HepG2 (cell line): ENCODE data around the gene ATP5MK. TPM values are rescaled to one million over a fixed set of nuclear protein-coding genes. Genes with fewer than 3 reads are reported as not detected.

Source experiments
- ATAC-seq: fragments of 200-7000 bp; cut with Tn5 transposase; 3 replicates; pipeline ENCODE4 v1.9.1; 2020; ENCODE audit warnings: mild to moderate bottlenecking, moderate library complexity
- BruUV-seq: library from RNA; stranded (reverse); fragments of 400-500 nt; replicated peaks from 2 replicates; lab custom pipeline; 2021; lab: Mats Ljungman, UMichigan
- CTCF ChIA-PET: fragments of 300-600 bp; formaldehyde crosslinking; extraction: SDS; loops from one replicate; lab custom pipeline; 2021; ENCODE audit warnings: low total read pairs, inconsistent platforms, low intra/inter-chr PET ratio; lab: Yijun Ruan, JAX
- POLR2A ChIA-PET: fragments of 350-600 bp; sonication (Branson Sonifier 250); formaldehyde crosslinking; loops from one replicate; lab custom pipeline; 2020; ENCODE audit warnings: antibody characterized with exemption, inconsistent platforms; lab: Yijun Ruan, JAX
- DNase-seq: peaks from one replicate; pipeline ENCODE4 v3.0.0-alpha.2; 2015; ENCODE audit warnings: low spot score
- FAIRE-seq: peaks from 3 replicates; lab custom pipeline; 2011; peaks lifted over from hg19 to GRCh38; lab: Jason Lieb, UNC
- H2AFZ ChIP-seq: one replicate; pipeline ENCODE4 v1.6.1; 2011; ENCODE audit warnings: low read length, inconsistent platforms
- H3K27ac ChIP-seq: fragments of 300-600 bp; 3 replicates; pipeline ENCODE4 v1.8.0; 2011; ENCODE audit warnings: mixed run types, mild to moderate bottlenecking, mixed read lengths, low read length, inconsistent platforms; ENCODE audit not compliant: insufficient read depth; ENCODE audit errors: extremely low read length
- H3K27me3 ChIP-seq, 2 experiments: fragments of 200-600 bp in 1 of 2; 2 replicates in 1 of 2; 3 replicates in 1 of 2; pipeline versions ENCODE4 v1.6.0 to v1.8.0; 2011; ENCODE audit warnings: low read length in 2 of 2, mild to moderate bottlenecking in 2 of 2, moderate library complexity in 2 of 2, inconsistent platforms in 1 of 2; ENCODE audit not compliant: insufficient read depth in 2 of 2, control insufficient read depth in 1 of 2
- H3K36me3 ChIP-seq, 2 experiments: fragments of 200-600 bp in 1 of 2; replicated peaks in 1 of 2; 2 replicates in 1 of 2; 3 replicates in 1 of 2; pipeline versions ENCODE4 v1.5.1 to v1.8.0; 2011; ENCODE audit warnings: low read length in 2 of 2, inconsistent platforms in 1 of 2; ENCODE audit not compliant: insufficient read depth in 2 of 2, control insufficient read depth in 1 of 2
- H3K4me1 ChIP-seq: 2 replicates; pipeline ENCODE4 v1.5.1; 2012; ENCODE audit warnings: low read length, inconsistent platforms; ENCODE audit not compliant: insufficient read depth
- H3K4me2 ChIP-seq: 2 replicates; pipeline ENCODE4 v1.6.0; 2011; ENCODE audit warnings: low read depth, low read length, inconsistent platforms
- H3K4me3 ChIP-seq, 3 experiments: fragments of 200-600 bp in 1 of 3; sonication (generic), shearing (Covaris generic) in 1 of 3; replicated peaks in 1 of 3; 2 replicates each; pipeline ENCODE4 v1.5.1; 2011 to 2016; ENCODE audit warnings: low read length in 3 of 3, inconsistent platforms in 2 of 3, low read depth in 2 of 3, mild to moderate bottlenecking in 2 of 3, control low read depth in 1 of 3, mixed read lengths in 1 of 3; ENCODE audit not compliant: insufficient read depth in 1 of 3
- H3K79me2 ChIP-seq: one replicate; pipeline ENCODE4 v1.6.1; 2011; ENCODE audit warnings: low read length, inconsistent platforms; ENCODE audit not compliant: insufficient read depth
- H3K9ac ChIP-seq: 2 replicates; pipeline ENCODE4 v1.6.0; 2011; ENCODE audit warnings: mild to moderate bottlenecking, low read depth, low read length, inconsistent platforms; ENCODE audit not compliant: insufficient read depth
- H3K9me3 ChIP-seq: 2 replicates; pipeline ENCODE4 v1.5.1; 2012; ENCODE audit warnings: mild to moderate bottlenecking, low read length
- H4K20me1 ChIP-seq: 2 replicates; pipeline ENCODE4 v1.6.0; 2011; ENCODE audit warnings: inconsistent platforms, mild to moderate bottlenecking, low read length, moderate library complexity; ENCODE audit not compliant: insufficient read depth
- NFE2 ChIP-seq: sonication (generic); formaldehyde crosslinking; IDR thresholded peaks from 2 replicates; pipeline ENCODE4 v1.4.0; 2020; ENCODE audit warnings: missing genetic modification reagents
- NR2F6 ChIP-seq, 2 experiments: IDR thresholded peaks; 2 replicates each; pipeline ENCODE4 v1.6.1; 2016; ENCODE audit warnings: antibody characterized with exemption in 1 of 2, mild to moderate bottlenecking in 1 of 2
- PCBP2 ChIP-seq: fragments of 200-400 bp; formaldehyde crosslinking; optimal IDR thresholded peaks from 2 replicates; pipeline ENCODE3; 2018; ENCODE audit warnings: low read length, low read depth; ENCODE audit not compliant: poor library complexity, severe bottlenecking
- RBM39 ChIP-seq: fragments of 200-400 bp; formaldehyde crosslinking; IDR thresholded peaks from one replicate; pipeline ENCODE4 v1.6.1; 2018; ENCODE audit warnings: antibody characterized with exemption, mild to moderate bottlenecking, low read depth, low read length; ENCODE audit not compliant: poor library complexity, severe bottlenecking
- SALL2 ChIP-seq: sonication (generic); formaldehyde crosslinking; IDR thresholded peaks from 2 replicates; pipeline ENCODE4 v1.8.1; 2023; ENCODE audit warnings: mild to moderate bottlenecking, missing genetic modification reagents, inconsistent platforms
- TCF12 ChIP-seq, 2 experiments: fragments of 450-650 bp in 1 of 2; sonication (generic) in 1 of 2; formaldehyde crosslinking in 1 of 2; IDR thresholded peaks; 2 replicates each; pipeline versions ENCODE4 v1.6.1 to v1.8.0; 2017 to 2022; ENCODE audit warnings: antibody characterized with exemption in 1 of 2, mild to moderate bottlenecking in 1 of 2, missing genetic modification reagents in 1 of 2, moderate library complexity in 1 of 2
- ZFP41 ChIP-seq: sonication (generic); formaldehyde crosslinking; IDR thresholded peaks from 2 replicates; pipeline ENCODE4 v1.4.0; 2020; ENCODE audit warnings: mild to moderate bottlenecking, missing genetic modification reagents, borderline replicate concordance
- ZFP91 ChIP-seq: sonication (generic); formaldehyde crosslinking; IDR thresholded peaks from 2 replicates; pipeline ENCODE4 v1.9.0; 2022; ENCODE audit warnings: missing genetic modification reagents, mild to moderate bottlenecking, borderline replicate concordance
- ZNF224 ChIP-seq: sonication (generic); formaldehyde crosslinking; IDR thresholded peaks from 2 replicates; pipeline ENCODE4 v1.5.0; 2020; ENCODE audit warnings: mild to moderate bottlenecking, missing genetic modification reagents
- ZNF263 ChIP-seq: sonication (generic); formaldehyde crosslinking; IDR thresholded peaks from 2 replicates; pipeline ENCODE4 v1.4.0; 2020; ENCODE audit warnings: missing genetic modification reagents
- ZNF296 ChIP-seq: sonication (generic); formaldehyde crosslinking; conservative IDR thresholded peaks from 2 replicates; pipeline ENCODE4 v1.5.0; 2020; ENCODE audit warnings: mild to moderate bottlenecking, missing genetic modification reagents
- ZNF615 ChIP-seq: sonication (generic); formaldehyde crosslinking; IDR thresholded peaks from 2 replicates; pipeline ENCODE4 v1.5.0; 2020; ENCODE audit warnings: mild to moderate bottlenecking, missing genetic modification reagents, borderline replicate concordance
- ZNF644 ChIP-seq: IDR thresholded peaks from 2 replicates; pipeline ENCODE4 v1.6.1; 2016; ENCODE audit warnings: low read depth
- ZNF720 ChIP-seq: sonication (generic); formaldehyde crosslinking; IDR thresholded peaks from 2 replicates; pipeline ENCODE4 v1.4.0; 2020; ENCODE audit warnings: missing genetic modification reagents
- whole genome bisulfite sequencing: methylation state at CpG from one replicate; pipeline ENCODE4 v1.1.6; 2017; ENCODE audit warnings: low lambda C conversion rate; 5-methylcytosine and 5-hydroxymethylcytosine counted together
- in situ Hi-C: cut with HindIII; loops from 2 replicates; pipeline ENCODE4 v1.10.0; 2017; ENCODE audit warnings: low pct_unique_long_range_greater_than_20kb; ENCODE audit not compliant: extremely low pct_ligation_motif_present
- intact Hi-C: fragments of 100-400 bp; cut with micrococcal nuclease; formaldehyde crosslinking; loops from one replicate; pipeline ENCODE4 v1.10.0; 2022; ENCODE audit not compliant: unreplicated experiment
- polyA plus RNA-seq, 8 experiments: library from polyadenylated mRNA; depleted of rRNA in 3 of 8; stranded (reverse) in 7 of 8; unstranded in 1 of 8; fragments of >200 nt; fragmentation: Illumina TruSeq in 4 of 8; extraction: Trizol in 4 of 8; gene quantifications; 2 replicates each; pipeline versions ENCODE4 v1.2.1 to v1.2.3, GENCODE V29; 2011 to 2016; ENCODE audit warnings: low read depth in 4 of 8, missing spikeins in 1 of 8, mixed read lengths in 1 of 8; ENCODE audit not compliant: insufficient read depth in 1 of 8
- total RNA-seq, 5 experiments: library from RNA; depleted of rRNA; stranded (reverse); fragments of >200 nt; fragmentation: Illumina TruSeq; extraction: Trizol; gene quantifications; 2 replicates each; pipeline ENCODE4 v1.2.3, GENCODE V29; 2016; ENCODE audit warnings: low read depth in 1 of 5
- TF ChIP-seq, protein P1 (sequence below), 2 experiments: IDR thresholded peaks; 2 replicates each; pipeline ENCODE4 v1.6.1; 2011 to 2012; ENCODE audit warnings: low read length in 2 of 2, borderline replicate concordance in 1 of 2, low read depth in 1 of 2, mild to moderate bottlenecking in 1 of 2, moderate library complexity in 1 of 2
- TF ChIP-seq, protein P2 (sequence below): IDR thresholded peaks from 2 replicates; pipeline ENCODE4 v1.6.1; 2016; ENCODE audit warnings: missing biosample characterization, missing genetic modification reagents, low read depth

Gene ATP5MK
- total and polyA plus RNA-seq, 2 of the 13 experiments (the other 11 are each of a cell fraction or from before 2014, with no cell fraction given), result 312 to 517 TPM

DNA sequence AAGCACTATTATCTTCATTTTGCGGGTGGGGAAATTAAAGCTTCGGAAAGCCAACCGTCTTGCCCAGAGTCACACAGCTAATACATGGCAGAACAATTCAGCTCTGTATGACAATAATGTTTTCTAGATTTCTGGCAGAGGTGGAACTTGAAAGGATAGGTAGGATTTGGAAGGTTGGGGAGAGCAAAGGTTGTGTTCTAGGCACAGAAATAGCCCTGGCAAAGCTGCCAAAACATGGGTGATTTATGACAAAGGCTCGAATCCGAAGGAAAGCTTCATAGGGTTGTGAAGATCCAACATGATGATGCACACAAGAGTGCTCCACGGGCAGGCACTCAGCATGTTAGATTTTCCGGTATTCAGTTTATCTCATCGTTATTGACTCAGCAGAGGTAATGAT, 19.3 kb upstream of the ATP5MK start (continued):
- TF ChIP-seq, protein P1, sequence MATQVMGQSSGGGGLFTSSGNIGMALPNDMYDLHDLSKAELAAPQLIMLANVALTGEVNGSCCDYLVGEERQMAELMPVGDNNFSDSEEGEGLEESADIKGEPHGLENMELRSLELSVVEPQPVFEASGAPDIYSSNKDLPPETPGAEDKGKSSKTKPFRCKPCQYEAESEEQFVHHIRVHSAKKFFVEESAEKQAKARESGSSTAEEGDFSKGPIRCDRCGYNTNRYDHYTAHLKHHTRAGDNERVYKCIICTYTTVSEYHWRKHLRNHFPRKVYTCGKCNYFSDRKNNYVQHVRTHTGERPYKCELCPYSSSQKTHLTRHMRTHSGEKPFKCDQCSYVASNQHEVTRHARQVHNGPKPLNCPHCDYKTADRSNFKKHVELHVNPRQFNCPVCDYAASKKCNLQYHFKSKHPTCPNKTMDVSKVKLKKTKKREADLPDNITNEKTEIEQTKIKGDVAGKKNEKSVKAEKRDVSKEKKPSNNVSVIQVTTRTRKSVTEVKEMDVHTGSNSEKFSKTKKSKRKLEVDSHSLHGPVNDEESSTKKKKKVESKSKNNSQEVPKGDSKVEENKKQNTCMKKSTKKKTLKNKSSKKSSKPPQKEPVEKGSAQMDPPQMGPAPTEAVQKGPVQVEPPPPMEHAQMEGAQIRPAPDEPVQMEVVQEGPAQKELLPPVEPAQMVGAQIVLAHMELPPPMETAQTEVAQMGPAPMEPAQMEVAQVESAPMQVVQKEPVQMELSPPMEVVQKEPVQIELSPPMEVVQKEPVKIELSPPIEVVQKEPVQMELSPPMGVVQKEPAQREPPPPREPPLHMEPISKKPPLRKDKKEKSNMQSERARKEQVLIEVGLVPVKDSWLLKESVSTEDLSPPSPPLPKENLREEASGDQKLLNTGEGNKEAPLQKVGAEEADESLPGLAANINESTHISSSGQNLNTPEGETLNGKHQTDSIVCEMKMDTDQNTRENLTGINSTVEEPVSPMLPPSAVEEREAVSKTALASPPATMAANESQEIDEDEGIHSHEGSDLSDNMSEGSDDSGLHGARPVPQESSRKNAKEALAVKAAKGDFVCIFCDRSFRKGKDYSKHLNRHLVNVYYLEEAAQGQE (IDR thresholded peaks at IDR 0.05; ENCODE audit: borderline replicate concordance in 1 of 2, low read depth in 1 of 2, low read length in 2 of 2), result no peak
- TF ChIP-seq ZNF296 (CRISPR knock-in tag) (no peak), TCF12 (IDR thresholded peaks at IDR 0.05) (no peak), TCF12 (CRISPR knock-in tag; IDR thresholded peaks at IDR 0.05) (no peak), NFE2 (no peak)

DNA sequence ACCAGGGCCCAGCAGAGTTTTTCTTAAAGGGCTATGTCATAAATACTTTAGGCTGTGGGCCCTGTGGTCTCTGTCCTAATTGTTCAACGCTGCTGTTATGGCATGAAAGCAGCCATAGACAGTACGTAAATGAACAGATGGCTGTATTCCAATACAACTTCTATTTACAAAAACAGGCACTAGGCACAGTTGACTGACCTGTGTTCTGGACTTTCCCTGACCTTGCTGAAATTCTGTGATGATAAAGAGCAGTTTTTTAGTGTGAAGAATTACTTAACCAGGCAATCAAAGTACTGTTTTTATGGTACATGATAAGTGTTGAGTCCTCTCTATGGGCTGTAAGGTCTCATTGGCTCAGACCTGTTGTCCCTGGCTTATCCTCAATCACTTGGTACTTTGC, 17.3 kb upstream of the ATP5MK start:
- no peaks in the 10 kb centered on the region for H3K79me2 ChIP-seq
- no peak overlapping the region for H3K4me3 ChIP-seq
- no peaks in the 10 kb centered on the region for H3K27me3 ChIP-seq
- CTCF ChIA-PET, result no interaction called here
- H3K27ac ChIP-seq, result no peak overlapping the region
- in situ Hi-C loops (no loop called here), intact Hi-C loops (no loop called here)
- no peak for DNase-seq
- FAIRE-seq, result no peak
- no peak overlapping the region for H3K4me2 ChIP-seq
- 93% methylated on average over 2 of the region's 2 CpGs for WGBS
- no TSS peak for BruUV-seq
- POLR2A ChIA-PET, result no interaction called here
- H3K9ac ChIP-seq, result no peak overlapping the region
- no peaks in the 10 kb centered on the region for H3K4me1 ChIP-seq
- H2AFZ ChIP-seq, result no peak overlapping the region
- ATAC-seq, result no peak
- peaks cover 48 to 74% of the 10 kb centered on the region in 2 experiments for H3K36me3 ChIP-seq
- H3K9me3 ChIP-seq, result no peaks in the 10 kb centered on the region
- no peaks in the 10 kb centered on the region for H4K20me1 ChIP-seq
- TF ChIP-seq ZFP91, result no peak
- TF ChIP-seq ZNF720 (CRISPR knock-in tag), result no peak
- TF ChIP-seq ZFP41 (CRISPR knock-in tag), result no peak
- TF ChIP-seq RBM39, result no peak
- TF ChIP-seq, protein P2, sequence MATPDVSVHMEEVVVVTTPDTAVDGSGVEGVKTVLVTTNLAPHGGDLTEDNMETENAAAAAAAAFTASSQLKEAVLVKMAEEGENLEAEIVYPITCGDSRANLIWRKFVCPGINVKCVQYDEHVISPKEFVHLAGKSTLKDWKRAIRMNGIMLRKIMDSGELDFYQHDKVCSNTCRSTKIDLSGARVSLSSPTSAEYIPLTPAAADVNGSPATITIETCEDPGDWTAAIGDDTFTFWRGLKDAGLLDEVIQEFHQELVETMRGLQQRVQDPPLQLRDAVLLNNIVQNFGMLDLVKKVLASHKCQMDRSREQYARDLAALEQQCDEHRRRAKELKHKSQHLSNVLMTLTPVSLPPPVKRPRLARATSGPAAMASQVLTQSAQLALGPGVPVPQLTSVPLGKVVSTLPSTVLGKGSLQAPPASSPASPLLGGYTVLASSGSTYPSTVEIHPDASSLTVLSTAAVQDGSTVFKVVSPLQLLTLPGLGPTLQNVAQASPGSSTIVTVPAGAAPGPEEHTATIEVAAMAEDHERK (CRISPR knock-in tag), result no peak
- no peak for TF ChIP-seq ZNF263 (CRISPR knock-in tag)
- no peak for TF ChIP-seq SALL2 (CRISPR knock-in tag)
- TF ChIP-seq ZNF644 (CRISPR knock-in tag), result no peak
- no peak for TF ChIP-seq ZNF224 (CRISPR knock-in tag)
- no peak for TF ChIP-seq NR2F6 (IDR thresholded peaks at IDR 0.05)
- no peak for TF ChIP-seq NR2F6 (CRISPR knock-in tag; IDR thresholded peaks at IDR 0.05)
- no peak for TF ChIP-seq ZNF615 (CRISPR knock-in tag)
- no peak for TF ChIP-seq PCBP2
